ENCODE results near the gene NCCRP1. TPM values are rescaled to one million over a fixed set of nuclear protein-coding genes. Genes with fewer than 3 reads are reported as not detected.

Gene NCCRP1
- total RNA-seq, 1 experiment from 2014 or later: 0.46 TPM

DNA sequence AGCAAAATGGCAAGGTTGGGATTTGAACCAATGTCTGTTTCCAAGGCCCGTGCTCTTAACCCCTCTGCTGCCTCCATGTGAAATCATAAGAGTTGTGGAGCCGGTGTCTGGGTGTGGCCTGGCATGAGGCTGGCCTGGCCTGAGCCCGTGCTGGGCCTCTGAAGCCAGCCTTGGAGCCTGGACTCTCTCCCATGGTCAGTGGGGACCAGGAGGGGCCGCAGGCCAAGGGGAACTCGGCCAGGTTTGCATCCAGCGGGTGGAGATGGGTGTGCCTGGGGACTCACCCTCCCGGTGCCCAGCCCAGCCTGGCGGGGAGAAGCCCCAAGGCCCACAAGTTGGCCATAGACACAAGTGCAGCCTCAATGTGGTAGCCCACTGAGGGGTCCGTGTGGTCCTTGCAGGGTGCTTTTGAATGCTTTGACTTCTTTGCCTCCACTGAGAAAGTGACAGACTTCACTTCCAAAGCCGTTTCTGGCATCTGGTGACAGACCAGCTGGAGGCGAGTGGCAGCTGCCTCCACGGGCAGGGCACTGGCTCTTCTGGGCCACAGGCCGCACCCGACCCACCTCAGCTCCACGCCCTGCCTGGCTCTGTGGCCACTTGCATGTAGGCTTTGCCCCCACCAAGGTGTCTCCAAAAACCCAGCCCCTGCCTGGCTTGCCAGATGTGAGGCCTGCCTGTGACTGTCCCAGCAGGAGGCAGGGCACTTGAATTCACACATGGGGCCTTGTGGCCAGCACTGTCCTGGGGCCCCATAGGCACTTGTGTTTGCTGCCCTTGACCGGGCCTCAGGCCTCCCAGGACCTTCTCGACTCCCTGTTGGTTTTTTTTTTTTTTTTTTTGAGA is 26.2 kb upstream of the NCCRP1 start:
- in situ Hi-C loops (cut with HindIII; ENCODE audit: low pct_unique_long_range_greater_than_20kb, low sequenced_read_pairs): loop anchor here (10.0 kb wide), 1 partner anchor 56 kb away; no protein-coding TSS in a partner anchor
- ATAC-seq: no peak
- no peak for DNase-seq (ENCODE audit: low read depth, low spot score)
- Histone ChIP-seq H3K4me3 (ENCODE audit: low read depth in 2 of 2, low read length in 2 of 2) (no peak overlapping the region), H3K36me3 (ENCODE audit: control insufficient read depth, insufficient read depth, low read length) (peaks cover 7% of the 10 kb centered on the region; the same call in 1 of the 2 replicates), H3K4me1 (ENCODE audit: control insufficient read depth, insufficient read depth, low read length) (peaks cover 32% of the 10 kb centered on the region), H3K9me3 (ENCODE audit: control insufficient read depth, insufficient read depth, low read depth, low read length) (no peaks in the 10 kb centered on the region), H3K27me3 (ENCODE audit: control insufficient read depth, insufficient read depth, low read length) (no peaks in the 10 kb centered on the region), H3K27ac (ENCODE audit: low read length) (no peak overlapping the region)
- ChIA-PET CTCF (interaction anchor here (0.6 to 0.7 kb wide), 2 partner anchors 583 to 647 kb away, joined by 3 to 10 read pairs; no protein-coding TSS in a partner anchor), POLR2A (interaction anchor here (0.7 kb wide), 1 partner anchor 156 kb away, joined by 7 read pairs; no protein-coding TSS in a partner anchor)
- BruUV-seq (replicated peaks): TSS peak; percentile 47
- TF ChIP-seq, protein P1, sequence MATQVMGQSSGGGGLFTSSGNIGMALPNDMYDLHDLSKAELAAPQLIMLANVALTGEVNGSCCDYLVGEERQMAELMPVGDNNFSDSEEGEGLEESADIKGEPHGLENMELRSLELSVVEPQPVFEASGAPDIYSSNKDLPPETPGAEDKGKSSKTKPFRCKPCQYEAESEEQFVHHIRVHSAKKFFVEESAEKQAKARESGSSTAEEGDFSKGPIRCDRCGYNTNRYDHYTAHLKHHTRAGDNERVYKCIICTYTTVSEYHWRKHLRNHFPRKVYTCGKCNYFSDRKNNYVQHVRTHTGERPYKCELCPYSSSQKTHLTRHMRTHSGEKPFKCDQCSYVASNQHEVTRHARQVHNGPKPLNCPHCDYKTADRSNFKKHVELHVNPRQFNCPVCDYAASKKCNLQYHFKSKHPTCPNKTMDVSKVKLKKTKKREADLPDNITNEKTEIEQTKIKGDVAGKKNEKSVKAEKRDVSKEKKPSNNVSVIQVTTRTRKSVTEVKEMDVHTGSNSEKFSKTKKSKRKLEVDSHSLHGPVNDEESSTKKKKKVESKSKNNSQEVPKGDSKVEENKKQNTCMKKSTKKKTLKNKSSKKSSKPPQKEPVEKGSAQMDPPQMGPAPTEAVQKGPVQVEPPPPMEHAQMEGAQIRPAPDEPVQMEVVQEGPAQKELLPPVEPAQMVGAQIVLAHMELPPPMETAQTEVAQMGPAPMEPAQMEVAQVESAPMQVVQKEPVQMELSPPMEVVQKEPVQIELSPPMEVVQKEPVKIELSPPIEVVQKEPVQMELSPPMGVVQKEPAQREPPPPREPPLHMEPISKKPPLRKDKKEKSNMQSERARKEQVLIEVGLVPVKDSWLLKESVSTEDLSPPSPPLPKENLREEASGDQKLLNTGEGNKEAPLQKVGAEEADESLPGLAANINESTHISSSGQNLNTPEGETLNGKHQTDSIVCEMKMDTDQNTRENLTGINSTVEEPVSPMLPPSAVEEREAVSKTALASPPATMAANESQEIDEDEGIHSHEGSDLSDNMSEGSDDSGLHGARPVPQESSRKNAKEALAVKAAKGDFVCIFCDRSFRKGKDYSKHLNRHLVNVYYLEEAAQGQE (IDR thresholded peaks at IDR 0.05; ENCODE audit: insufficient read depth in 1 of 2, low read depth in 2 of 2, low read length in 1 of 2): no peak
- no peak for TF ChIP-seq POLR2AphosphoS5 (IDR thresholded peaks at IDR 0.05; ENCODE audit: low read depth, low read length)
- TF ChIP-seq, protein P2, sequence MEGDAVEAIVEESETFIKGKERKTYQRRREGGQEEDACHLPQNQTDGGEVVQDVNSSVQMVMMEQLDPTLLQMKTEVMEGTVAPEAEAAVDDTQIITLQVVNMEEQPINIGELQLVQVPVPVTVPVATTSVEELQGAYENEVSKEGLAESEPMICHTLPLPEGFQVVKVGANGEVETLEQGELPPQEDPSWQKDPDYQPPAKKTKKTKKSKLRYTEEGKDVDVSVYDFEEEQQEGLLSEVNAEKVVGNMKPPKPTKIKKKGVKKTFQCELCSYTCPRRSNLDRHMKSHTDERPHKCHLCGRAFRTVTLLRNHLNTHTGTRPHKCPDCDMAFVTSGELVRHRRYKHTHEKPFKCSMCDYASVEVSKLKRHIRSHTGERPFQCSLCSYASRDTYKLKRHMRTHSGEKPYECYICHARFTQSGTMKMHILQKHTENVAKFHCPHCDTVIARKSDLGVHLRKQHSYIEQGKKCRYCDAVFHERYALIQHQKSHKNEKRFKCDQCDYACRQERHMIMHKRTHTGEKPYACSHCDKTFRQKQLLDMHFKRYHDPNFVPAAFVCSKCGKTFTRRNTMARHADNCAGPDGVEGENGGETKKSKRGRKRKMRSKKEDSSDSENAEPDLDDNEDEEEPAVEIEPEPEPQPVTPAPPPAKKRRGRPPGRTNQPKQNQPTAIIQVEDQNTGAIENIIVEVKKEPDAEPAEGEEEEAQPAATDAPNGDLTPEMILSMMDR (IDR thresholded peaks at IDR 0.05): no peak
- no peak for TF ChIP-seq TCF7L2 (IDR thresholded peaks at IDR 0.05; ENCODE audit: low read depth, low read length)
- no peak for TF ChIP-seq SIN3A (IDR thresholded peaks at IDR 0.05; ENCODE audit: borderline replicate concordance, insufficient read depth, low read depth, low read length)
- intact Hi-C loops (cut with micrococcal nuclease; ENCODE audit: unreplicated experiment): no loop called here

DNA sequence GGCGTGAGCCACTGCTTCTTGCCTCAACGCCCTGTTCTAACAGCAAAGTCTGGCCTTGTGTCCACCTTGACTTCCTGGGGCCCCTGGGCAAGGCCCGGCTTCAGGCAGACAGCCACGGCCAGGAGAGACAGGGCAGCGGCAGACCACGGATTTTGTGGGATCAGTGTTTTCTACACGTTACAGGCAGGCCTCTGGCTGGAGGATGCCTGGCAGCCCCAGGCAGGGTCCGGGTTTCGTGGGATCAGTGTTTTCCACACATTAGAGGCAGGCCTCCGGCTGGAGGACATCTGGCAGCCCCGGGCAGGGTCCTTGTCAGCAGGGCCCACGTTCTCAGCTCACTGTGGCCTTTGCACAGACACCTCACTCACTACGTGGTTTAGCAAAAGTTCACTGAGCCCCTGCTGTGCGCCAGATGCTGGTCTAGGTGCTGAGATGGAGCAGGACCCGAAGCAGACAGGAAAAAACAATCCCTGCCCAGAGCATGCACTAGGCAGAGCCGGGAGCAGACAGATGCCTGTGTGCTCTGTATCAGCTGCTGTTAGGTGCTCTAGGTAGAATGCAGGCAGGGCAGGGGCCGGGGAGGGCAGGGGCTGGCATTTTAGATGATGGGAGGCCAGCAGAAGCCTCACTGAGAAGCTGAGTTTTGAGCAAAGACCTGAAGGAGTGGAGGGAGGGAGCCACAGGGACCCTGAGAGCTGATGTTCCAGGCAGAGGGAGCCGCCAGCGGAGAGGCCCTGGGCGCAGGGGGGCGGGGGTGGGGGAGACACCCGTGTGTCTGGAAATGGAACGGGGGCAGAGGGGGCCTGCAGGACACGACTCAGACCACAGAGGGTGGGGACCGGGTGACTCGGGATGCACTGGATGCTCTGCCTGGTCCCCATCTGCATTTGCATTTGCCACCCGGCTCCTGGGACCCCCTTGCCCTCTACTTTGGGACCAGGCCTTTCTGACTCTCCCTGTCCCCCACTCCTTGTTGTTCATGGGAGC is 25.0 kb upstream of the NCCRP1 start:
- no peak for DNase-seq (ENCODE audit: low read depth, low spot score)
- no peak overlapping the region for H3K27ac ChIP-seq (ENCODE audit: low read length)
- H3K4me1 ChIP-seq (ENCODE audit: control insufficient read depth, insufficient read depth, low read length): peaks cover 20% of the 10 kb centered on the region
- TF ChIP-seq, protein P2 (IDR thresholded peaks at IDR 0.05): no peak
- TF ChIP-seq SIN3A (IDR thresholded peaks at IDR 0.05; ENCODE audit: borderline replicate concordance, insufficient read depth, low read depth, low read length) (no peak), POLR2AphosphoS5 (IDR thresholded peaks at IDR 0.05; ENCODE audit: low read depth, low read length) (no peak), TCF7L2 (IDR thresholded peaks at IDR 0.05; ENCODE audit: low read depth, low read length) (no peak)
- TF ChIP-seq, protein P1 (IDR thresholded peaks at IDR 0.05; ENCODE audit: insufficient read depth in 1 of 2, low read depth in 2 of 2, low read length in 1 of 2): no peak
- in situ Hi-C loops (cut with HindIII; ENCODE audit: low pct_unique_long_range_greater_than_20kb, low sequenced_read_pairs) (loop anchor here (10.0 kb wide), 1 partner anchor 57 kb away; no protein-coding TSS in a partner anchor), intact Hi-C loops (cut with micrococcal nuclease; ENCODE audit: unreplicated experiment) (no loop called here)
- H3K4me3 ChIP-seq (ENCODE audit: low read depth in 2 of 2, low read length in 2 of 2): no peak overlapping the region
- no TSS peak for BruUV-seq (replicated peaks)
- H3K36me3 ChIP-seq (ENCODE audit: control insufficient read depth, insufficient read depth, low read length): peaks cover 16% of the 10 kb centered on the region; the same call in 1 of the 2 replicates
- H3K9me3 ChIP-seq (ENCODE audit: control insufficient read depth, insufficient read depth, low read depth, low read length): no peaks in the 10 kb centered on the region
- no peaks in the 10 kb centered on the region for H3K27me3 ChIP-seq (ENCODE audit: control insufficient read depth, insufficient read depth, low read length)
- peak; percentile 9; the same call in 1 of the 2 replicates for ATAC-seq
- CTCF ChIA-PET: interaction anchor here (0.6 to 0.7 kb wide), 2 partner anchors 109 to 584 kb away, joined by 6 to 10 read pairs; no protein-coding TSS in a partner anchor
- POLR2A ChIA-PET: no interaction called here

Data from Panc1 (cell line).